ENCODE measurements around the gene DBH.

Gene DBH

DNA sequence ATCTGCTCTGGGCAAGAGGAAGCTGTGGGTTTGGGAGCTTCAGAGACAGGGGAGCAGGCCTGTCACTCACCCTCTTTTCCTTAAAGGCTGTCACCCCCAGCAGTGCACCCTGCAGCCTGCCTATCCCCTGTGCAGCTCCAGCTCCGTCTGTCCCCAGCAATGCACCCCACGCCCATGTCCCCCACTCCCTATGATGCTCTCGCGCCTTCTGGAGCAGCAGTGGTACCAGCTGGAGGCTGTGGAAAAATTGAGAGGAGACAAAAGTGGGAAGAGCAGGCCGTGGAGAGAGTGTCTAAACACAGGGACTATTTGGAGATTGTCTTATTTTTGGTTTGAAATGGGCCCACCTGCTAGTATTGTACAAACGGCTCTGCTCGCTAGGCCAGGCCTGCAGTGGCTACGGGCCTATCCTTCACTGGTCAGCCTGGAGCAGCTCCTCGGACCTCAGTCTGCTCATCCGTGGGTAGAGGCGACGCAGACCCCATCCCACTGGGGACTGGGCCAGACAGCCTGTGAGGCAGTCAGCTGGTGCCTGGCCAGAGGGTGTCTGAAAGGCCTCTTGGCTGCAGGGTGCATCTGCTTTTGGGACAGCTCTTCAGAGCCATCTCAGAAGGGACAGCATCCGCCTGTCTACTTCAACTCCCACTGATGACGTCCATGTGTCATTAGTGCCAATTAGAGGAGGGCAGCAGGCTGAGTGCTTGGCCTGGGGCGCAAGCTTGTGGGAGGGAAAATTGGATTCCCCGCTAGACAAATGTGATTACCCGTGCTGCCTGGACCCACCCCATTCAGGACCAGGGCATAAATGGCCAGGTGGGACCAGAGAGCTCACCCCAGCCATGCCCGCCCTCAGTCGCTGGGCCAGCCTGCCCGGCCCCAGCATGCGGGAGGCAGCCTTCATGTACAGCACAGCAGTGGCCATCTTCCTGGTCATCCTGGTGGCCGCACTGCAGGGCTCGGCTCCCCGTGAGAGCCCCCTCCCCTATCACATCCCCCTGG lies at the start of gene DBH:
Gene DBH (plus strand): TSS at position 831 of the 999 bp plus-strand sequence. CDS start 9 bp downstream, at position 840.
- no peaks in the 10 kb centered on the region for H3K36me3 ChIP-seq (ENCODE audit: control insufficient read depth, insufficient read depth, low read length)
- H3K27me3 ChIP-seq (ENCODE audit: control insufficient read depth, insufficient read depth, low read length) = peaks cover 7% of the 10 kb centered on the region
- no peaks in the 10 kb centered on the region for H3K4me1 ChIP-seq (ENCODE audit: control insufficient read depth, insufficient read depth, low read length)
- H3K9me3 ChIP-seq (ENCODE audit: control insufficient read depth, low read length) = no peaks in the 10 kb centered on the region
- H3K9ac ChIP-seq (ENCODE audit: low read length) = no peak within 1 kb of the TSS
- H3K4me3 ChIP-seq (ENCODE audit: low read length) = no peak within 1 kb of the TSS

DNA sequence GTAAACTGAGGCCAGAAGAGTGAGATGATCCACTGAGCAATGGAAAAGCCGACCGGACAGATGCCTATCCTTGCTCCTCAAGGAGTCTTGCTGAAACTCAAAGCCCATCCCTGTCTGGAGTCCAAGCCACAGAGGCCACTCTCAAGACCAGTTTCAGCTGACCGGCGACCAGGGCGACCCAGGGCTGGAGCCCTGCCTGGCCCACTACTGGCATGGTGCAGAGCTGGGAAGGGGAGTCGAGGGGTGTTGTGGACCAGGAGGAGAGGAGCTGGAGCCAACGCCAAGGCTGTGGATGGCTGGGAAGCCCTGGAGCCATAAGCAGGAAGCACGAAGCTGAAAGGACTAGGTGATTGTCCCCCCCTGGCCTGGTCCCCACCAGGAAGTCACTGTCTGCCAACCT lies 49.1 kb upstream of the DBH start:
- peaks cover 4% of the 10 kb centered on the region for H3K4me1 ChIP-seq (ENCODE audit: control insufficient read depth, insufficient read depth, low read length)
- H3K9ac ChIP-seq (ENCODE audit: low read length) = no peak overlapping the region
- no peak overlapping the region for H3K4me3 ChIP-seq (ENCODE audit: low read length)
- H3K27me3 ChIP-seq (ENCODE audit: control insufficient read depth, insufficient read depth, low read length) = peaks cover 33% of the 10 kb centered on the region
- no peaks in the 10 kb centered on the region for H3K36me3 ChIP-seq (ENCODE audit: control insufficient read depth, insufficient read depth, low read length)
- H3K9me3 ChIP-seq (ENCODE audit: control insufficient read depth, low read length) = no peaks in the 10 kb centered on the region

DNA sequence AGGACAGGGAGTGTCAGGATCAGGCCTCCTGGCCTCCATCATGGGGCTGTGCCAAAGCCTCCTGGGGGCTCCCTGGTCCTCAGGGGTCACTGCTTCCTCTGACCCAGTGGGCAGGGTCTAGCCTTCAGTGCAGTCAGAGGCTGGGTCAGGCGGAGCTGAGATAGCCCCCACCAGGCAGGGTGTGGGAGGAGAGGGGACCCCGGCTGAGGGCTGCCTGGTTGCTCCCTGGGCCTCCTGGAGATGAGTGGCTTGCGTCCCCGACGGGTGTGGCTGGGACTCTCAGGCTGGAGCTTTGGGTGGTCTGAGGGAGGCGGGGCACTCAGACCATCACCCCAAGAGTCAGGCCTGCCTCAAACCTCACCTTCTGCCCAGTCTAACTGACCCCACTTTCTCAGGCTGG lies 48.7 kb upstream of the DBH start:
- Histone ChIP-seq H3K4me3 (ENCODE audit: low read length) (no peak overlapping the region), H3K36me3 (ENCODE audit: control insufficient read depth, insufficient read depth, low read length) (no peaks in the 10 kb centered on the region), H3K9ac (ENCODE audit: low read length) (no peak overlapping the region), H3K9me3 (ENCODE audit: control insufficient read depth, low read length) (no peaks in the 10 kb centered on the region), H3K27me3 (ENCODE audit: control insufficient read depth, insufficient read depth, low read length) (peaks cover 33% of the 10 kb centered on the region), H3K4me1 (ENCODE audit: control insufficient read depth, insufficient read depth, low read length) (peaks cover 4% of the 10 kb centered on the region)

GRCh38 chr9:133589454-133590227 lies 46.5 kb upstream of the DBH start:
- H3K4me1 ChIP-seq (ENCODE audit: control insufficient read depth, insufficient read depth, low read length) = no peaks in the 10 kb centered on the region

GRCh38 chr9:133590231-133590855 lies 45.8 kb upstream of the DBH start:
- H3K36me3 ChIP-seq (ENCODE audit: control insufficient read depth, insufficient read depth, low read length) = no peaks in the 10 kb centered on the region
- H3K4me3 ChIP-seq (ENCODE audit: low read length) = no peak overlapping the region
- H3K9me3 ChIP-seq (ENCODE audit: control insufficient read depth, low read length) = no peaks in the 10 kb centered on the region
- peaks cover 21% of the 10 kb centered on the region for H3K27me3 ChIP-seq (ENCODE audit: control insufficient read depth, insufficient read depth, low read length)
- H3K9ac ChIP-seq (ENCODE audit: low read length) = no peak overlapping the region
- no peaks in the 10 kb centered on the region for H3K4me1 ChIP-seq (ENCODE audit: control insufficient read depth, insufficient read depth, low read length)

More at GRCh38 chr9:133589454-133590227, 46.5 kb upstream of the DBH start:
- H3K9me3 ChIP-seq (ENCODE audit: control insufficient read depth, low read length) = no peaks in the 10 kb centered on the region
- H3K9ac ChIP-seq (ENCODE audit: low read length) = no peak overlapping the region
- H3K27me3 ChIP-seq (ENCODE audit: control insufficient read depth, insufficient read depth, low read length) = peaks cover 28% of the 10 kb centered on the region
- H3K36me3 ChIP-seq (ENCODE audit: control insufficient read depth, insufficient read depth, low read length) = no peaks in the 10 kb centered on the region
- no peak overlapping the region for H3K4me3 ChIP-seq (ENCODE audit: low read length)

GRCh38 chr9:133591116-133591910 lies 44.9 kb upstream of the DBH start:
- no peak overlapping the region for H3K4me3 ChIP-seq (ENCODE audit: low read length)
- H3K27me3 ChIP-seq (ENCODE audit: control insufficient read depth, insufficient read depth, low read length) = peaks cover 12% of the 10 kb centered on the region
- no peaks in the 10 kb centered on the region for H3K4me1 ChIP-seq (ENCODE audit: control insufficient read depth, insufficient read depth, low read length)
- no peak overlapping the region for H3K9ac ChIP-seq (ENCODE audit: low read length)
- H3K36me3 ChIP-seq (ENCODE audit: control insufficient read depth, insufficient read depth, low read length) = no peaks in the 10 kb centered on the region
- H3K9me3 ChIP-seq (ENCODE audit: control insufficient read depth, low read length) = no peaks in the 10 kb centered on the region

DNA sequence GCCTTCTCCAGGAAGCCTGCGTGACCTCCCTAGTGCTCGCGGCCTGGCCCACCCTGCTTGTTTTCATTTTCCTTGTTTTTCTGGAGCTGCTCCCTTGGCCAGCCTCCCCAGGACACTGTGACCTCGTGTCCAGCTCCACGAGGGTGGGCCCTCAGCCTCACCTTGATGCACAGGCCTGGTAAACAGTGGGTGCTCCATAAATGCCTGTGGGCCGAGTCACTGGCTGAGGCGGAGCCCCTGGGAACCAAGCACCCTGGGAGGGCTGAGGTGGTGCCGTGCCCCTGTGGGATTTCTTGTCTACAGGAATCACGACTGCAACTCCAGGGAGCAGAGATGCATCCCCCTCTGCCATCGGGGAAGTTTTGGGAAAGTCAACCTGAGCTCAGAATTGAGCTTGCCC lies 44.2 kb upstream of the DBH start:
- Histone ChIP-seq H3K9me3 (ENCODE audit: control insufficient read depth, low read length) (no peaks in the 10 kb centered on the region), H3K9ac (ENCODE audit: low read length) (no peak overlapping the region), H3K4me3 (ENCODE audit: low read length) (no peak overlapping the region), H3K36me3 (ENCODE audit: control insufficient read depth, insufficient read depth, low read length) (no peaks in the 10 kb centered on the region), H3K27me3 (ENCODE audit: control insufficient read depth, insufficient read depth, low read length) (peaks cover 5% of the 10 kb centered on the region), H3K4me1 (ENCODE audit: control insufficient read depth, insufficient read depth, low read length) (no peaks in the 10 kb centered on the region)

- H3K4me3 ChIP-seq (ENCODE audit: low read length) = no peak overlapping the region
- no peaks in the 10 kb centered on the region for H3K4me1 ChIP-seq (ENCODE audit: control insufficient read depth, insufficient read depth, low read length)
- no peak overlapping the region for H3K9ac ChIP-seq (ENCODE audit: low read length)
- H3K9me3 ChIP-seq (ENCODE audit: control insufficient read depth, low read length) = peaks cover 2% of the 10 kb centered on the region
- no peaks in the 10 kb centered on the region for H3K27me3 ChIP-seq (ENCODE audit: control insufficient read depth, insufficient read depth, low read length)
- no peaks in the 10 kb centered on the region for H3K36me3 ChIP-seq (ENCODE audit: control insufficient read depth, insufficient read depth, low read length)
These were observed 43.3 kb upstream of the DBH start for GRCh38 chr9:133592731-133593409.

GRCh38 chr9:133593587-133594253 lies 42.4 kb upstream of the DBH start:
- Histone ChIP-seq H3K27me3 (ENCODE audit: control insufficient read depth, insufficient read depth, low read length) (no peaks in the 10 kb centered on the region), H3K9ac (ENCODE audit: low read length) (no peak overlapping the region), H3K9me3 (ENCODE audit: control insufficient read depth, low read length) (peaks cover 4% of the 10 kb centered on the region), H3K4me1 (ENCODE audit: control insufficient read depth, insufficient read depth, low read length) (no peaks in the 10 kb centered on the region), H3K4me3 (ENCODE audit: low read length) (no peak overlapping the region), H3K36me3 (ENCODE audit: control insufficient read depth, insufficient read depth, low read length) (no peaks in the 10 kb centered on the region)

DNA sequence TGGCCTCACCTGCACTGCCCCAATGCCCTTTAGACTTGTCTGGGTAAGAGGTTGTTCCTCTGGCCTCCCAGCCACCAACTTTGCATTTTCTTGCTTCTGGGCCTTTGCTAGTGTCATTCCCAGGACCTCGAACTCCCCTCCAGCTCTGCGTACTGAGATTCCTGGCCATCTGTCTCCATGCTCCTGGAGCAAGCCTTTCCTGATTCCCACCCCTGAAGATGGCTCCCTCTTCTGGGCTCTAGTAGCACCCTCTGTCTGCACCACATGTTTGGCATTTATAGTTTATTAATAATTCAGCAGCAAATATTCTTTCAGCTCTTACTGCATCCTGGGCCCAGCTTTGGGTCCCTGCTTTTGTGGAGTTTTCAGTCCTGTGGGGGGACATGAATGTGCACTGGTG lies 41.9 kb upstream of the DBH start:
- Histone ChIP-seq H3K4me3 (ENCODE audit: low read length) (no peak overlapping the region), H3K9ac (ENCODE audit: low read length) (no peak overlapping the region), H3K4me1 (ENCODE audit: control insufficient read depth, insufficient read depth, low read length) (no peaks in the 10 kb centered on the region), H3K36me3 (ENCODE audit: control insufficient read depth, insufficient read depth, low read length) (no peaks in the 10 kb centered on the region), H3K9me3 (ENCODE audit: control insufficient read depth, low read length) (peaks cover 4% of the 10 kb centered on the region), H3K27me3 (ENCODE audit: control insufficient read depth, insufficient read depth, low read length) (no peaks in the 10 kb centered on the region)

All from mucosa of stomach (tissue), 1 donor.